ENCODE data around the gene PIK3C2G. TPM values are rescaled to one million over a fixed set of nuclear protein-coding genes. Genes with fewer than 3 reads are reported as not detected.
A peak's percentile ranks its signal among the peaks of the same experiment; 100 is the strongest.

PIK3C2G gene
- polyA plus RNA-seq, 2 of the 4 experiments (the other 2 are of a cell fraction): 0.01 TPM; not detected in 1

DNA sequence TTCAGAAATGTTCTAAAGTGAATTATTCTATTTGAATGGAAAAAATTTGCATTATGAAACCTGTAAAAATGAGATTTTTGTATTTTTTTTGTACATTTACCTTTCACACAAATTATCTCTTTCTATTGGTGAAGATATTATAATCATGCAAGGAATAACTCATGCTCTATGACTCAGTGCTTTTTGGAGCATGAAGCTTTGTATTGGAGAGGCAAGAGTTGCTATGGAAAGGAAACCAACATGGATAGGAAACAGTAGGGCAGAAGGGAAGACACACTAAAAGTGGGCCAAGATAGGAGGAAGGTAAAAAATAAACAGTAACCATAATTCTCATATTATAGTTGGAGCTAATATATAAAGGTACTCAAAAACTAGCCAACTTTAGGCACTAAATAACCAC lies 397.5 kb downstream of the PIK3C2G start:
- peak; percentile 59 for FAIRE-seq
- ChIA-PET POLR2A (no interaction called here), CTCF (no interaction called here)

DNA sequence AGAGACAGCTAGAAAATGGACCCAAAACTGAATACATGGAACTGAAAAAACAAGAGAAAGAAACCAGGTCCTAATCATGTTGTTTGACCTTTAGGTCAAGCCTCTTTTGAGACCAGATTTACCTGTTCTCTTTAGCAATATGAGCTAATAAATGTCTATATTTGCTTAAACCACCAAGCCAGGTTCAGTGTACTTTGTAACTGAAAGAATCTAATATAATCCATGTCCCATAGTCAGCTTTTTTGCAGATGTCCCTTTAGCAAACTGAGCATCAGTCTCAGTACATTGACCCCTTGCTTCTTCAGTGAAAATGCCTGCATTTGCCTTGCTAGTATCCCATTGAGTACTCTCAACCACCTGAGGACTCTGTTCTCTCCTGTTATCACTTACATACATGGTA lies 414.8 kb downstream of the PIK3C2G start:
- no peaks in the 10 kb centered on the region for H3K9me3 ChIP-seq
- H3K27ac ChIP-seq: no peak overlapping the region
- H3K4me1 ChIP-seq: no peaks in the 10 kb centered on the region
- DNase-seq (ENCODE audit: low read depth in 1 of 2, low spot score in 1 of 2) (no peak), FAIRE-seq (no peak), ATAC-seq (no peak)
- POLR2A ChIA-PET: no interaction called here
- no peak overlapping the region for H3K4me2 ChIP-seq
- no peak overlapping the region for H3K4me3 ChIP-seq
- CTCF ChIA-PET: interaction anchor here (0.7 kb wide), 2 partner anchors 92 to 511 kb away, joined by 3 read pairs; no protein-coding TSS in a partner anchor
- no peak for TF ChIP-seq KDM1A (IDR thresholded peaks at IDR 0.05; ENCODE audit: low read depth)
- TF ChIP-seq POLR2AphosphoS2 (conservative IDR thresholded peaks at IDR 0.05; ENCODE audit: low read length): no peak
- TF ChIP-seq RFX5 (IDR thresholded peaks at IDR 0.05): no peak
- no peak for TF ChIP-seq HOXB5 (CRISPR knock-in tag; IDR thresholded peaks at IDR 0.05)
- TF ChIP-seq, protein P1, sequence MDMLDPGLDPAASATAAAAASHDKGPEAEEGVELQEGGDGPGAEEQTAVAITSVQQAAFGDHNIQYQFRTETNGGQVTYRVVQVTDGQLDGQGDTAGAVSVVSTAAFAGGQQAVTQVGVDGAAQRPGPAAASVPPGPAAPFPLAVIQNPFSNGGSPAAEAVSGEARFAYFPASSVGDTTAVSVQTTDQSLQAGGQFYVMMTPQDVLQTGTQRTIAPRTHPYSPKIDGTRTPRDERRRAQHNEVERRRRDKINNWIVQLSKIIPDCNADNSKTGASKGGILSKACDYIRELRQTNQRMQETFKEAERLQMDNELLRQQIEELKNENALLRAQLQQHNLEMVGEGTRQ (IDR thresholded peaks at IDR 0.05): no peak
- TF ChIP-seq, protein P2, sequence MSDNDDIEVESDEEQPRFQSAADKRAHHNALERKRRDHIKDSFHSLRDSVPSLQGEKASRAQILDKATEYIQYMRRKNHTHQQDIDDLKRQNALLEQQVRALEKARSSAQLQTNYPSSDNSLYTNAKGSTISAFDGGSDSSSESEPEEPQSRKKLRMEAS (IDR thresholded peaks at IDR 0.05): no peak
- no peak for TF ChIP-seq NFE2L2 (conservative IDR thresholded peaks at IDR 0.05; ENCODE audit: low read length)
- no peak for TF ChIP-seq ZC3H11A (IDR thresholded peaks at IDR 0.05)
- TF ChIP-seq EHMT2 (IDR thresholded peaks at IDR 0.05; ENCODE audit: low read depth): no peak
- TF ChIP-seq, protein P3, sequence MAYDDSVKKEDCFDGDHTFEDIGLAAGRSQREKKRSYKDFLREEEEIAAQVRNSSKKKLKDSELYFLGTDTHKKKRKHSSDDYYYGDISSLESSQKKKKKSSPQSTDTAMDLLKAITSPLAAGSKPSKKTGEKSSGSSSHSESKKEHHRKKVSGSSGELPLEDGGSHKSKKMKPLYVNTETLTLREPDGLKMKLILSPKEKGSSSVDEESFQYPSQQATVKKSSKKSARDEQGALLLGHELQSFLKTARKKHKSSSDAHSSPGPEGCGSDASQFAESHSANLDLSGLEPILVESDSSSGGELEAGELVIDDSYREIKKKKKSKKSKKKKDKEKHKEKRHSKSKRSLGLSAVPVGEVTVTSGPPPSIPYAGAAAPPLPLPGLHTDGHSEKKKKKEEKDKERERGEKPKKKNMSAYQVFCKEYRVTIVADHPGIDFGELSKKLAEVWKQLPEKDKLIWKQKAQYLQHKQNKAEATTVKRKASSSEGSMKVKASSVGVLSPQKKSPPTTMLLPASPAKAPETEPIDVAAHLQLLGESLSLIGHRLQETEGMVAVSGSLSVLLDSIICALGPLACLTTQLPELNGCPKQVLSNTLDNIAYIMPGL (CRISPR knock-in tag; IDR thresholded peaks at IDR 0.05; ENCODE audit: borderline replicate concordance): no peak
- no peak for TF ChIP-seq HEYL (CRISPR knock-in tag; IDR thresholded peaks at IDR 0.05)
- TF ChIP-seq GATA3 (IDR thresholded peaks at IDR 0.05; ENCODE audit: borderline replicate concordance): no peak
- no peak for TF ChIP-seq CHD4 (IDR thresholded peaks at IDR 0.05; ENCODE audit: borderline replicate concordance)

More for the DNA sequence above, 397.5 kb downstream of the PIK3C2G start:
- no peak overlapping the region for H3K4me2 ChIP-seq
- no peaks in the 10 kb centered on the region for H3K4me1 ChIP-seq
- no peak for TF ChIP-seq HEYL (CRISPR knock-in tag; IDR thresholded peaks at IDR 0.05)
- no peak for TF ChIP-seq KDM1A (IDR thresholded peaks at IDR 0.05; ENCODE audit: low read depth)
- H3K27ac ChIP-seq: no peak overlapping the region
- ATAC-seq (no peak), DNase-seq (ENCODE audit: low read depth in 1 of 2, low spot score in 1 of 2) (no peak)
- no peaks in the 10 kb centered on the region; the same call in 2 of the 3 replicates for H3K9me3 ChIP-seq
- H3K4me3 ChIP-seq: no peak overlapping the region

DNA sequence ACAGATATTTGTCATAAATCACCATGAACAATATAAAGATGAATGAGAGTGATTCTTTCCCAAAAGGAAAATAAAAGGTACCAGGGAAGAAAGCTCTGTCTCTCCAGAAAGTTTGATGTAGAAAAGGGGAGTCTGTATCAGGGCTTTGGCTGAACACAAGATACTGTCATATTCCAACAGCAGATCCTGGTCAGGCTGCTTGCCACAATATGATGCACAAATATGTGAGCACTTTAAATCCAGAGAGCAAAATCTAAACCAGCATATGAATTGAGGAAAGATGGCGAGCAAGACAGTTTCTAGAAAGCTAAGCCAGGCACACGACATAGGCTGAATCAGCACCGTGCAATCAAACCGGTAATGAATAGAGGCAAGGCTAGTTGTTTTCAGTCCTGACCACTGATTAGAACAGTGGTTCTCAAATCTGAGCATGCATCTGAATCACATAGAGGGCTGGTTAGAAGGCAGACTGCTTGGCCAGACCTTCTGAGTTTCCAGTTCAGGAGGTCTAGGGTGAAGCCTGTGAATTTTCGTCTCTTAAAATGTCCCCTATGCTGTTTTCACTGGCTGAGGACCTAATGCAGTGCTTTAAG lies 415.8 kb downstream of the PIK3C2G start:
- Histone ChIP-seq H3K4me3 (no peak overlapping the region), H3K27ac (no peak overlapping the region), H3K4me2 (no peak overlapping the region), H3K9me3 (no peaks in the 10 kb centered on the region), H3K4me1 (no peaks in the 10 kb centered on the region)
- CTCF ChIA-PET: no interaction called here
- no peak for ATAC-seq
- no peak for TF ChIP-seq NPAS2 (CRISPR knock-in tag; IDR thresholded peaks at IDR 0.05; ENCODE audit: borderline replicate concordance)
- TF ChIP-seq EHF (CRISPR knock-in tag; IDR thresholded peaks at IDR 0.05): no peak
- no peak for TF ChIP-seq TP53 (CRISPR knock-in tag; IDR thresholded peaks at IDR 0.05)
- no peak for TF ChIP-seq SREBF2 (IDR thresholded peaks at IDR 0.05)
- no peak for TF ChIP-seq CBX2 (IDR thresholded peaks at IDR 0.05; ENCODE audit: borderline replicate concordance, low read depth)
- no peak for TF ChIP-seq HOXA7 (CRISPR knock-in tag; IDR thresholded peaks at IDR 0.05)
- TF ChIP-seq MAZ (IDR thresholded peaks at IDR 0.05; ENCODE audit: borderline replicate concordance, low read depth, low read length): no peak
- TF ChIP-seq, protein P4, sequence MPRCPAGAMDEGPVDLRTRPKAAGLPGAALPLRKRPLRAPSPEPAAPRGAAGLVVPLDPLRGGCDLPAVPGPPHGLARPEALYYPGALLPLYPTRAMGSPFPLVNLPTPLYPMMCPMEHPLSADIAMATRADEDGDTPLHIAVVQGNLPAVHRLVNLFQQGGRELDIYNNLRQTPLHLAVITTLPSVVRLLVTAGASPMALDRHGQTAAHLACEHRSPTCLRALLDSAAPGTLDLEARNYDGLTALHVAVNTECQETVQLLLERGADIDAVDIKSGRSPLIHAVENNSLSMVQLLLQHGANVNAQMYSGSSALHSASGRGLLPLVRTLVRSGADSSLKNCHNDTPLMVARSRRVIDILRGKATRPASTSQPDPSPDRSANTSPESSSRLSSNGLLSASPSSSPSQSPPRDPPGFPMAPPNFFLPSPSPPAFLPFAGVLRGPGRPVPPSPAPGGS (IDR thresholded peaks at IDR 0.05): no peak
- TF ChIP-seq JUNB (IDR thresholded peaks at IDR 0.05): no peak
- TF ChIP-seq TFCP2L1 (CRISPR knock-in tag; IDR thresholded peaks at IDR 0.05): no peak
- TF ChIP-seq, protein P5, sequence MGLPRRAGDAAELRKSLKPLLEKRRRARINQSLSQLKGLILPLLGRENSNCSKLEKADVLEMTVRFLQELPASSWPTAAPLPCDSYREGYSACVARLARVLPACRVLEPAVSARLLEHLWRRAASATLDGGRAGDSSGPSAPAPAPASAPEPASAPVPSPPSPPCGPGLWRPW (IDR thresholded peaks at IDR 0.05): no peak
- no peak for TF ChIP-seq FOXS1 (CRISPR knock-in tag; IDR thresholded peaks at IDR 0.05)
- no peak for TF ChIP-seq HOXB5 (CRISPR knock-in tag; IDR thresholded peaks at IDR 0.05)
- POLR2A ChIA-PET: no interaction called here
- no peak for DNase-seq (ENCODE audit: low read depth in 1 of 2, low spot score in 1 of 2)
- 29% methylated on average over 5 of the region's 5 CpGs for WGBS (ENCODE audit: missing lambda C conversion rate)
- FAIRE-seq: no peak
